GM23248 (cell line): ENCODE data around the gene PLOD1.

Experiments
- EZH2 ChIP-seq: fragments of 200-600 bp; sonication (generic); IDR thresholded peaks from 2 replicates; pipeline ENCODE4 v1.6.1; 2018; ENCODE audit warnings: antibody characterized with exemption, mild to moderate bottlenecking; ENCODE audit not compliant: insufficient read depth, poor library complexity, severe bottlenecking
- EZH2phosphoT487 ChIP-seq: fragments of 200-600 bp; sonication (generic); IDR thresholded peaks from 2 replicates; pipeline ENCODE4 v1.6.1; 2018; ENCODE audit warnings: antibody characterized with exemption, moderate library complexity, mild to moderate bottlenecking, low read depth; ENCODE audit not compliant: insufficient read depth

DNA sequence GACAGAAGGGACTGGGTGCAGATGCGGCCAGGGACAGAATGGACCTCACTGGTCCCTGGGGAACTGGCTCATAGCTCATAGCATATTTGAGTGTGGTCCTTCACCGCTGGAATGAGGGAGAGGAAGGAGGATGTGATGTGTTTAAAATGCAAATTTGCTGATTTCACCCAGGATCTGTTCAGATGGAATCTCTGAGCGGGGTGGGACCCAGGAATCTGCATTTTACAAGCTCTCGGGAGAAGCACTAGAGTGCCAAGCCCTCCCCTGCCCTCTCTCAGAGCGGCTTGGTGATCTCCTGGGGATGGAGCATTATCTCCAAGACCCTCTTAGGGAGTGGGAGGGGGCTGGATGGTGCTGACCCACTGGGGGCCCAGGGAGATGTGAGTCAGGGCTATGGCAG lies 22.9 kb downstream of the PLOD1 start:
- no peak for TF ChIP-seq EZH2phosphoT487
- TF ChIP-seq EZH2: no peak
